Uterus (tissue), 2 donors: ENCODE data around the gene ANO4.

Experiments
- POLR2A ChIP-seq, 2 donors: fragments of 450-650 bp; IDR thresholded peaks; one replicate each; pipeline ENCODE4 v1.6.1; 2016; ENCODE audit warnings: antibody characterized with exemption in 2 of 2, mild to moderate bottlenecking in 1 of 2, moderate library complexity in 1 of 2
- TF ChIP-seq, protein P1 (sequence below), 4 experiments: fragments of 200-600 bp in 2 of 4; fragments of 450-650 bp in 2 of 4; sonication (generic) in 2 of 4; IDR thresholded peaks; one replicate each; pipeline ENCODE4 v1.5.1; 2016 to 2019; ENCODE audit warnings: antibody characterized with exemption in 4 of 4, mild to moderate bottlenecking in 2 of 4, moderate library complexity in 1 of 4

GRCh38 chr12:101053203-101053602, 258.6 kb downstream of the ANO4 start:
- TF ChIP-seq, protein P1, sequence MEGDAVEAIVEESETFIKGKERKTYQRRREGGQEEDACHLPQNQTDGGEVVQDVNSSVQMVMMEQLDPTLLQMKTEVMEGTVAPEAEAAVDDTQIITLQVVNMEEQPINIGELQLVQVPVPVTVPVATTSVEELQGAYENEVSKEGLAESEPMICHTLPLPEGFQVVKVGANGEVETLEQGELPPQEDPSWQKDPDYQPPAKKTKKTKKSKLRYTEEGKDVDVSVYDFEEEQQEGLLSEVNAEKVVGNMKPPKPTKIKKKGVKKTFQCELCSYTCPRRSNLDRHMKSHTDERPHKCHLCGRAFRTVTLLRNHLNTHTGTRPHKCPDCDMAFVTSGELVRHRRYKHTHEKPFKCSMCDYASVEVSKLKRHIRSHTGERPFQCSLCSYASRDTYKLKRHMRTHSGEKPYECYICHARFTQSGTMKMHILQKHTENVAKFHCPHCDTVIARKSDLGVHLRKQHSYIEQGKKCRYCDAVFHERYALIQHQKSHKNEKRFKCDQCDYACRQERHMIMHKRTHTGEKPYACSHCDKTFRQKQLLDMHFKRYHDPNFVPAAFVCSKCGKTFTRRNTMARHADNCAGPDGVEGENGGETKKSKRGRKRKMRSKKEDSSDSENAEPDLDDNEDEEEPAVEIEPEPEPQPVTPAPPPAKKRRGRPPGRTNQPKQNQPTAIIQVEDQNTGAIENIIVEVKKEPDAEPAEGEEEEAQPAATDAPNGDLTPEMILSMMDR (IDR thresholded peaks at IDR 0.05) = no peak
- no peak for TF ChIP-seq POLR2A (IDR thresholded peaks at IDR 0.05)
